Astrocyte of the spinal cord (primary cell): ENCODE results near the gene OTOS.

ENCODE experiments used
- DNase-seq: peaks from one replicate; pipeline ENCODE4 v3.0.0; 2011; ENCODE audit warnings: low read depth, low spot score
- H3K4me3 ChIP-seq: 2 replicates; pipeline ENCODE4 v1.5.1; 2011; ENCODE audit warnings: low read depth, mild to moderate bottlenecking, low read length, moderate library complexity
- in situ Hi-C: cut with HindIII; loops from 2 replicates; pipeline ENCODE4 v1.10.0; 2017; ENCODE audit warnings: low sequenced_read_pairs
- TF ChIP-seq, protein P1 (sequence below): IDR thresholded peaks from 2 replicates; pipeline ENCODE4 v1.5.1; 2012; ENCODE audit warnings: low read depth, mild to moderate bottlenecking, low read length, inconsistent platforms

Gene OTOS

DNA sequence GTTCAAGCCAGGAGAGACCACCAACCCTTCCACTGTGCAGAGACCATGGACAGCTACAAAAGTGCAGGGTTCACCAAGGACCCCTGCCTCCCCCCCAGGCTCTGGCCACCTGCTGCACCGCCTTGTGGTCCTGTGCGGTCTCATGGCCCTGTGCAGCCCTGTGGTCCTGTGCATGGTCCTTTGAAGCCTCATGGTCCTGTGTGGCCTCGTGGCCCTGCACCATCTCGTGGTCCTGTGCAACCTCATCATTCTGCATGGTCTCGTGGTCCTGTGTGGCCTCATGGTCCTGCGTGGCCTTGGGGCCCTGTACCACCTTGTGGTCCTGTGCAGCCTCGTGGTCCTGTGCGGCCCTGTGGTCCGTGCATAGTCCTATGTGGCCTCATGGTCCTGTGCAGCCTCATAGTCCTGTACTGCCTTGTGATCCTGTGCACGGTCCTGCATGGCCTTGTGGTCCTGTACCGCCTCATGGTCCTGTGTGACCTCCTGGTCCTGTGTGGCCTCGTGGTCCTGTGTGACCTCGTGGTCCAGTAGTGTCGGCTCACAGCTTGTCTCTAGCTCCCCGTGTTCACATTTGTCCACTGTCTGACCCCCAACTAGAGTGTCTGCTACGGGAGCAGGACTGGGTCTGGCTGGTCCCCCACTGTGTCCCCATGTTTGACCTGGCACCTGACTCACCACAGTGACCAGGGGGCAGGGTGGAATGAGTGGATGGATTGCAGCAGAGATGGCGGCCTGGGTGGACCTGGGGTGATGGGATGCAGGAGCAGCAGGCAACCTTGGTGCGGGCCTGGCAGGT lies 20.0 kb upstream of the OTOS start:
- H3K4me3 ChIP-seq = no peak overlapping the region
- TF ChIP-seq, protein P1, sequence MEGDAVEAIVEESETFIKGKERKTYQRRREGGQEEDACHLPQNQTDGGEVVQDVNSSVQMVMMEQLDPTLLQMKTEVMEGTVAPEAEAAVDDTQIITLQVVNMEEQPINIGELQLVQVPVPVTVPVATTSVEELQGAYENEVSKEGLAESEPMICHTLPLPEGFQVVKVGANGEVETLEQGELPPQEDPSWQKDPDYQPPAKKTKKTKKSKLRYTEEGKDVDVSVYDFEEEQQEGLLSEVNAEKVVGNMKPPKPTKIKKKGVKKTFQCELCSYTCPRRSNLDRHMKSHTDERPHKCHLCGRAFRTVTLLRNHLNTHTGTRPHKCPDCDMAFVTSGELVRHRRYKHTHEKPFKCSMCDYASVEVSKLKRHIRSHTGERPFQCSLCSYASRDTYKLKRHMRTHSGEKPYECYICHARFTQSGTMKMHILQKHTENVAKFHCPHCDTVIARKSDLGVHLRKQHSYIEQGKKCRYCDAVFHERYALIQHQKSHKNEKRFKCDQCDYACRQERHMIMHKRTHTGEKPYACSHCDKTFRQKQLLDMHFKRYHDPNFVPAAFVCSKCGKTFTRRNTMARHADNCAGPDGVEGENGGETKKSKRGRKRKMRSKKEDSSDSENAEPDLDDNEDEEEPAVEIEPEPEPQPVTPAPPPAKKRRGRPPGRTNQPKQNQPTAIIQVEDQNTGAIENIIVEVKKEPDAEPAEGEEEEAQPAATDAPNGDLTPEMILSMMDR = no peak
- in situ Hi-C loops = no loop called here
- DNase-seq = no peak

DNA sequence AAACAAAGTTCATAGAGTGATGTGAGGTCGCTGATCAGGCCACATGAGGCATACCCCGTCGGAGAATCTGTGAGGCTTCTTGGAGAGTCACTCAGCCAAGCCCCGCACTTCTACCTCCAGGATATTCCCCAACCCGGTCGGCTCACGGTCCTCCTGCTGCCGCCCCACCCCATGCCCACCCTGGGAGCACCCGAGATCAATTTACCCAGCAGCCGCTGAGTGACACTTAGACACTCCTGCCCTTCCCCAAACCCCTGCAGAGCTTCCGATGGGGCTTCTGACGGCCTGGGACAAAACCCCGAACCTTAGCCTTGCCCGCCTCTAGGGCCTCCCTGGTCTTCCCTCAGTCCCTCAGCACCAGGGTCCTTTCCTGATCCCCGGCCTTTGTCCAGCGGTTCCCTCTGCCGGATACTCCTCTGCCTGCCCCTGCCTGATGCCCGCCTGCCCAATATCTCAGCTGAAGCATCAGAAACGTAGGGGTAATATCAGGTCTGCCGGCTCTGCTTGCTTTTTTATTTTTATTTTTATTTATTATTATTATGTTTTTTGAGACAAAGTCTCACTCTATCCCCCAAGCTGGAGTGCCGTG lies 18.9 kb upstream of the OTOS start:
- DNase-seq = no peak
- in situ Hi-C loops = no loop called here
- TF ChIP-seq, protein P1 = no peak

DNA sequence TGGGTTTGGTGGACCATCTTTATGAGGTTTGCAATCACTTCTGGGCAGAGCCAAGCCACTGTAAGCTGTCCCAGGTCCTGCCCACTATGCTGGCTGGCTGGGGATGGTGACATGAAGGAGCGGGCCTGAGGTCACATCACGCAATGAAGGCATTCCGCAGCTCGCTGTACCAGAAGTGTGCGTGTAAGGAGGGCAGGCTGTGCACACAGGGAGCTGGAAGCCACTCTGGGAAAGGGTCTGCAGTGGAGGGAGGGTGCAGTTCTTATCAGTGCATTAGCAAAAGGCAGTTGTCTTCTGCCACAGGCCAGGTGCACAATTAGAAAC lies 16.7 kb upstream of the OTOS start:
- in situ Hi-C loops = no loop called here
- no peak for DNase-seq

More for the DNA sequence above, 18.9 kb upstream of the OTOS start:
- H3K4me3 ChIP-seq = no peak overlapping the region

DNA sequence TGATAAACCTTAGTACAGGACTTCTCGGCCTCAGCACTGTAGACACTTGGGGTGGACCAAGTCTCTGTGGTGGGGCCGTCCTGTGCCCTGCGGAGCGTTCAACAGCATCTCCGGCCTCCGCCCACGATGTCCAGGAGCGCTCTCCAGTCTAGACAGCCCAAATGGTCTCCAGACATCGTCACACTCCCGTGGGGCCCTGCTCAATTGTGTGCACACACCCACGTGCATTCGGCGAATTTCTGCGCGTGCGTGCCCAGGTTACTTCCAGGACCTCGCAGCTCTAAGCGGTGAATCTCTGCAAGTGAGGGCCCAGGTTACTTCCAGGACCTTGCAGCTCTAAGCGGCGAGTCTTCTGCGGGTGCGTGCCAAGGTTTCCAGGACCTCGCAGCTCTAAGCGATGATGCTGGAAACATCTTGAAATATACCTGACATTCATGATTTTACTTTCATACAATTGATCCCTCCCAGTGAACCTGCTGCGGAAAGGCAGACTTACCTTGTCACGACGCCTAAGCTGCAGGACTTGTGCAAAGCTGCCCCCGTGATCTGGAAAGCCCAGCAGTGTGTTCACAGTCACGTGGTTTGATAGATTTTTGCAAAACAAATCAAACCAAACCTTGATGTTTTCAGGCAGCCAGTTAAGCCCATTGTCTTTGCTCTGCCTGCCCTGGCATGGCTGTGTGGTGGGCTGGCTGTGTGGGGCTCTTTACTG lies 16.1 kb upstream of the OTOS start:
- DNase-seq = no peak
- in situ Hi-C loops = no loop called here
- TF ChIP-seq, protein P1 = no peak
- no peak overlapping the region for H3K4me3 ChIP-seq

More for the DNA sequence above, 16.7 kb upstream of the OTOS start:
- TF ChIP-seq, protein P1 = no peak
- H3K4me3 ChIP-seq = no peak overlapping the region

DNA sequence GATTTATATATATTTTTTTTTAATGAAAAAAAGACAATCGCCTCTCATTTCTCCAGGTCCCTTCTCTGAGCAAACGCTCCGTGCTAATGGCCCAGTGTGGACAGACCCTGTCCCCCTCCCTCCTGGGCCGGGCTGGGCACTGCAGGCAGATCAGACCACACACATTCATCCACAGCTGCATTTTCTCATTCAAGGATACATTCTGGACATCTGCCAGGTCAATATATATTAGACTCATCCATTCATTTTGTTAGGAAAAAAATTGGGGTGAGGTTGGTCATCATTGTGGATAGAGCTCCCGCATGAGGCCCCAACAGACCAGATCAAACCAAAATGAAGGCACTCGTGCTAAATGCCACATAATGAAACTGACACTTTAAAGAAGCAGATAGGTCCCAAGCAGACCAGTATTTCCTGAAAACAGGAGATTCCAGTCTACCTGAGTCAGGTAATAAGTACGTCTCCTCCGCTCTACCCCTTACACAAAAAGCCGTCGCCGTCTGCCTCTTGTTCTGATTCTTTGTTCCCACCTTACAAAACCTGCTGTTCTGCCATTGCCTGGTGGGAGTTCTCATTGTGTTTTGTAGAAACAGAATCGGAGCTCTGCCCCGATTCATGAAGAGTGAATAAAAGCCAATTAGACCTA lies 15.4 kb upstream of the OTOS start:
- in situ Hi-C loops = no loop called here
- H3K4me3 ChIP-seq = no peak overlapping the region
- no peak for DNase-seq
- TF ChIP-seq, protein P1 = no peak

DNA sequence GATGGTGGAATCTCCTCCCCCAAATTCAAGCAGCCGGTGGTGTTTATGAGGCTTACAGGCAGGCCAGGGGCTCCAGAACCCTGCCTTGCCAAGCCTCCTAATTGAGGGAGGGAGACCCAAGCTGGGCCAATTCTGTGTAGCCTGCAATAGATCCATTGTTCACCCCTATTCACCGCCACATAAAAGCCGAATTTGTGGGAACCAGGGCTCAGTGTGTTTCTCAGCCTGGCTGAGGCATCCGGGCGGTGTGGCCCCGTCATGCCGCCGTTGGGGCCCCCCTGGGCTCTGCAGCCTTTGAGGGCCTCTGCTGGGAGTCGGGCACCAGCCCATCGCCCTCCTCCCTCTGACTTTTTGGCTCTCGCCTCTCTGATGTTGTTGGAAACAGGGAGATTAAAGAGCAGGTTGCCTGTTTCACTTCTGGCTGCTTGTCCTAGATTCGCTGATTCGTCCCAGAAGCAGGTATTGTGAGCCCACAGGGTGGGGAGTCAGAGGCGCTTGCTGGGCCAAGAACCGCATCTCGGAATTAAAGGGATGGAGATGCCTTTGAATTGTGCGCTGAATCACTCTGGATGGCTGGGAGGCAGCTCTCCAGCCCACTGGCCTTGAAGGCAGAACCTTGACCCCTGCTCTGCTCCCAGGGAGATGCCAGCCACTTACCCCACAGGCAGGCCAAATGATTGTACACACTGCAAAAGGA lies 14.7 kb upstream of the OTOS start:
- in situ Hi-C loops = no loop called here
- TF ChIP-seq, protein P1 = no peak
- no peak overlapping the region for H3K4me3 ChIP-seq
- no peak for DNase-seq
